MM.1S (cell line): ENCODE data around the gene UROS.

Experiments
- DNase-seq: peaks from one replicate; pipeline ENCODE4 v3.0.0-alpha.2; 2015
- H2AFZ ChIP-seq: fragments of 300-600 bp; sonication (generic); 2 replicates; pipeline ENCODE4 v1.6.0; 2016; ENCODE audit warnings: antibody characterized with exemption, low read length
- H3F3A ChIP-seq: fragments of 300-600 bp; sonication (generic); 2 replicates; pipeline ENCODE4 v1.6.1; 2016; ENCODE audit warnings: mild to moderate bottlenecking, antibody characterized with exemption, low read length, moderate library complexity, mixed read lengths; ENCODE audit not compliant: insufficient read depth
- H3K27ac ChIP-seq: fragments of 300-600 bp; sonication (generic); 2 replicates; pipeline ENCODE4 v1.5.1; 2016; ENCODE audit warnings: mild to moderate bottlenecking, low read length
- H3K27me3 ChIP-seq: fragments of 300-600 bp; sonication (generic); replicated peaks from 2 replicates; pipeline ENCODE4 v1.6.0; 2016; ENCODE audit warnings: low read length; ENCODE audit not compliant: insufficient read depth
- H3K36me3 ChIP-seq: fragments of 300-600 bp; sonication (generic); replicated peaks from 2 replicates; pipeline ENCODE4 v1.6.1; 2016; ENCODE audit warnings: mild to moderate bottlenecking, low read length, mixed read lengths; ENCODE audit not compliant: insufficient read depth
- H3K4me1 ChIP-seq: fragments of 300-600 bp; sonication (generic); 2 replicates; pipeline ENCODE4 v1.6.1; 2016; ENCODE audit warnings: low read length, mixed read lengths
- H3K4me2 ChIP-seq: fragments of 300-600 bp; sonication (generic); 2 replicates; pipeline ENCODE4 v1.6.0; 2016; ENCODE audit warnings: low read depth, low read length
- H3K4me3 ChIP-seq: fragments of 300-600 bp; sonication (generic); 2 replicates; pipeline ENCODE4 v1.5.1; 2016; ENCODE audit warnings: low read length, mixed read lengths
- H3K79me2 ChIP-seq: fragments of 300-600 bp; sonication (generic); 2 replicates; pipeline ENCODE4 v1.6.1; 2016; ENCODE audit warnings: mixed run types, low read length, mixed read lengths
- H3K9ac ChIP-seq: fragments of 300-600 bp; sonication (generic); 2 replicates; pipeline ENCODE4 v1.6.1; 2016; ENCODE audit warnings: low read length, mixed read lengths
- H3K9me2 ChIP-seq: fragments of 300-600 bp; sonication (generic); replicated peaks from 2 replicates; pipeline ENCODE4 v1.6.1; 2016; ENCODE audit warnings: mild to moderate bottlenecking, low read length, mixed read lengths; ENCODE audit not compliant: insufficient read depth
- H3K9me3 ChIP-seq: fragments of 300-600 bp; sonication (generic); replicated peaks from 2 replicates; pipeline ENCODE4 v1.6.1; 2016; ENCODE audit warnings: mild to moderate bottlenecking, low read length, mixed read lengths; ENCODE audit not compliant: insufficient read depth
- H4K20me1 ChIP-seq: fragments of 300-600 bp; sonication (generic); 2 replicates; pipeline ENCODE4 v1.6.1; 2016; ENCODE audit warnings: mild to moderate bottlenecking, low read length, moderate library complexity, mixed read lengths; ENCODE audit not compliant: insufficient read depth
- EZH2 ChIP-seq: fragments of 300-600 bp; sonication (generic); optimal IDR thresholded peaks from 2 replicates; pipeline ENCODE3; 2017; ENCODE audit warnings: low read depth, mild to moderate bottlenecking, antibody characterized with exemption, low read length, mixed read lengths
- EZH2phosphoT487 ChIP-seq: fragments of 300-600 bp; sonication (generic); IDR thresholded peaks from 2 replicates; pipeline ENCODE4 v1.6.1; 2018; ENCODE audit warnings: antibody characterized with exemption, low read length
- TF ChIP-seq, protein P1 (sequence below): fragments of 300-600 bp; sonication (generic); IDR thresholded peaks from 2 replicates; pipeline ENCODE4 v1.5.1; 2016; ENCODE audit warnings: antibody characterized with exemption, low read length, mixed read lengths

UROS gene

DNA sequence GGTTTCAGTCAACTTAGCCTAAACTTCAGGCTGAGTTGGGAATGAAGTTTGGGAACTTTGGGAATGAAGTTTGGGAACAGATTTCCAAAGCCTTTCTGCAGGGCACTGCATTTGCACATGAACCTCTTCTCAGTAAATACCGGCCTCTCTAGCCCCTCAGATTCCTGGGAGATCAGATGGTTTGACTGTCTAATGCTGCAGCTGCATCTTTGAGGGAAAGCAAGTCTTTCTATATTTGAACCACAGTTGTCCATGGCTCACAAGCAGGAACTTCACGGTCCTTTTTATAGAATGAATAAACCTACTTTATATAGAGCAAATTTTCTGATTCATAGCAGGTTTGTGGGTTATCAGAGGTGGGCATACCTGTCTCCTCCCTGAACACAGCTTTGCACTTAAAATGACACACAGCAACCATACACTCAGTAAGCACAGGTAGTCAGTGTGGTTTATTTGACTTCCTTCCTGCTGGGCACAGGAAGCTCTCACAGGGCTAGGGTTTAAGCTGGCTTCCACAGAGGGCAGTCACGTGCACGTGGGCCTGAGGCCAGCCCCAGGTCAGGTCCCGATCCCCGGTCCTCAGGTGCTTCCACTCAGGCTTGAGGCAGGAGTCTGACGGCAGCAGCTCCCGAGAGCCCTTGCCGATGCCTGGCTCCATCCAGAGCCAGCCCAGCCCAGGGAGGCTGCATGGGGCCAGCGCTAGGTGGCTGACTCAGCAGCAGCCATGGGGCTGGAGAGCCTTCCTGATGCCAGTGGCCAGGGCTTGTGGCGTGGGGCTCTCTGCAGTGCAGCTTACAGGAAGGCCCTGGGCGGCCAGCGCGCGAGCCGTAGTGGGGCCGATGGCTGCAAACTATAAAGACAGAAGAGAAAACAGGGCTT is 34.7 kb downstream of the UROS start:
- H3K9me3 ChIP-seq, result no peaks in the 10 kb centered on the region
- no peaks in the 10 kb centered on the region for H4K20me1 ChIP-seq
- peak overlapping the region; percentile 43 for H2AFZ ChIP-seq
- TF ChIP-seq, protein P1, sequence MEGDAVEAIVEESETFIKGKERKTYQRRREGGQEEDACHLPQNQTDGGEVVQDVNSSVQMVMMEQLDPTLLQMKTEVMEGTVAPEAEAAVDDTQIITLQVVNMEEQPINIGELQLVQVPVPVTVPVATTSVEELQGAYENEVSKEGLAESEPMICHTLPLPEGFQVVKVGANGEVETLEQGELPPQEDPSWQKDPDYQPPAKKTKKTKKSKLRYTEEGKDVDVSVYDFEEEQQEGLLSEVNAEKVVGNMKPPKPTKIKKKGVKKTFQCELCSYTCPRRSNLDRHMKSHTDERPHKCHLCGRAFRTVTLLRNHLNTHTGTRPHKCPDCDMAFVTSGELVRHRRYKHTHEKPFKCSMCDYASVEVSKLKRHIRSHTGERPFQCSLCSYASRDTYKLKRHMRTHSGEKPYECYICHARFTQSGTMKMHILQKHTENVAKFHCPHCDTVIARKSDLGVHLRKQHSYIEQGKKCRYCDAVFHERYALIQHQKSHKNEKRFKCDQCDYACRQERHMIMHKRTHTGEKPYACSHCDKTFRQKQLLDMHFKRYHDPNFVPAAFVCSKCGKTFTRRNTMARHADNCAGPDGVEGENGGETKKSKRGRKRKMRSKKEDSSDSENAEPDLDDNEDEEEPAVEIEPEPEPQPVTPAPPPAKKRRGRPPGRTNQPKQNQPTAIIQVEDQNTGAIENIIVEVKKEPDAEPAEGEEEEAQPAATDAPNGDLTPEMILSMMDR, result no peak
- TF ChIP-seq EZH2, result no peak
- no peak for TF ChIP-seq EZH2phosphoT487
- no peaks in the 10 kb centered on the region for H3K79me2 ChIP-seq
- H3K4me2 ChIP-seq, result peak overlapping the region; percentile 41; the same call in 1 of the 2 replicates
- H3K27me3 ChIP-seq, result no peaks in the 10 kb centered on the region
- H3K36me3 ChIP-seq, result no peaks in the 10 kb centered on the region; the same call in 1 of the 2 replicates
- peaks cover 21% of the 10 kb centered on the region for H3K4me1 ChIP-seq
- H3K9me2 ChIP-seq, result no peaks in the 10 kb centered on the region
- peak; percentile 76 for DNase-seq
- H3K27ac ChIP-seq, result peak overlapping the region; percentile 47; the same call in 1 of the 2 replicates
- H3K4me3 ChIP-seq, result no peak overlapping the region
- no peak overlapping the region for H3K9ac ChIP-seq
- H3F3A ChIP-seq, result no peaks in the 10 kb centered on the region

GRCh38 chr10:125785791-125786190 is 37.3 kb downstream of the UROS start:
- TF ChIP-seq EZH2 (no peak), EZH2phosphoT487 (no peak)
- TF ChIP-seq, protein P1, result no peak
- no peak overlapping the region for H2AFZ ChIP-seq
- H3F3A ChIP-seq, result no peaks in the 10 kb centered on the region

DNA sequence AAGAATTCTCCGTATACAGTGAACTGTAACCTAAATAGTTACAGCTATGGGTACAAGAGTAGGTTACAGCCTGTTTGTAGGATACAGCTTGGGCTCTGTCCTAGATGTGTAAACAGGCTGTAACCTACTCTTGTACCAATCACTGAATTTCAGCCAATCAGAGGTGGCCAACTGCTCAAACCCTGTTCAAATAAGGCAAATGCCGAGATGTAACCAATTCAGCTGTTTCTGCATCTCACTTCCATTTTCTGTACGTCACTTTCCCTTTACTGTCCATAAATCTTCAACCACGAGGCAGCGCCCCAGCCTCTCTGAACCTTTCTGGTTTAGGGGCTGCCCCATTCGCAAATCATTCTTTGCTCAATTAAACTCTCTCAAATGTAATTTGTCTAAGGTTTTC is 39.1 kb downstream of the UROS start:
- Histone ChIP-seq H3K9me2 (no peaks in the 10 kb centered on the region), H3K9ac (no peak overlapping the region), H4K20me1 (no peaks in the 10 kb centered on the region), H3K27me3 (no peaks in the 10 kb centered on the region), H3K36me3 (no peaks in the 10 kb centered on the region; the same call in 1 of the 2 replicates), H3K4me2 (peak overlapping the region; percentile 34; the same call in 1 of the 2 replicates), H3K79me2 (no peaks in the 10 kb centered on the region), H3K9me3 (no peaks in the 10 kb centered on the region), H3F3A (no peaks in the 10 kb centered on the region), H2AFZ (no peak overlapping the region), H3K4me3 (no peak overlapping the region), H3K27ac (peak overlapping the region; percentile 36; the same call in 1 of the 2 replicates), H3K4me1 (peaks cover 20% of the 10 kb centered on the region)
- TF ChIP-seq, protein P1, result peak; percentile 6; the same call in 1 of the 2 replicates
- no peak for TF ChIP-seq EZH2phosphoT487
- peak; percentile 61 for DNase-seq

More at GRCh38 chr10:125785791-125786190, 37.3 kb downstream of the UROS start:
- H3K79me2 ChIP-seq, result no peaks in the 10 kb centered on the region
- H3K27me3 ChIP-seq, result no peaks in the 10 kb centered on the region
- no peaks in the 10 kb centered on the region for H3K9me3 ChIP-seq
- no peak for DNase-seq
- no peak overlapping the region for H3K4me2 ChIP-seq
- peaks cover 21% of the 10 kb centered on the region for H3K4me1 ChIP-seq
- H3K4me3 ChIP-seq, result no peak overlapping the region
- no peaks in the 10 kb centered on the region for H3K9me2 ChIP-seq
- no peak overlapping the region for H3K27ac ChIP-seq
- no peak overlapping the region for H3K9ac ChIP-seq
- no peaks in the 10 kb centered on the region; the same call in 1 of the 2 replicates for H3K36me3 ChIP-seq
- no peaks in the 10 kb centered on the region for H4K20me1 ChIP-seq
